Measurements from ENCODE around the gene BZW2.

BZW2 gene

DNA sequence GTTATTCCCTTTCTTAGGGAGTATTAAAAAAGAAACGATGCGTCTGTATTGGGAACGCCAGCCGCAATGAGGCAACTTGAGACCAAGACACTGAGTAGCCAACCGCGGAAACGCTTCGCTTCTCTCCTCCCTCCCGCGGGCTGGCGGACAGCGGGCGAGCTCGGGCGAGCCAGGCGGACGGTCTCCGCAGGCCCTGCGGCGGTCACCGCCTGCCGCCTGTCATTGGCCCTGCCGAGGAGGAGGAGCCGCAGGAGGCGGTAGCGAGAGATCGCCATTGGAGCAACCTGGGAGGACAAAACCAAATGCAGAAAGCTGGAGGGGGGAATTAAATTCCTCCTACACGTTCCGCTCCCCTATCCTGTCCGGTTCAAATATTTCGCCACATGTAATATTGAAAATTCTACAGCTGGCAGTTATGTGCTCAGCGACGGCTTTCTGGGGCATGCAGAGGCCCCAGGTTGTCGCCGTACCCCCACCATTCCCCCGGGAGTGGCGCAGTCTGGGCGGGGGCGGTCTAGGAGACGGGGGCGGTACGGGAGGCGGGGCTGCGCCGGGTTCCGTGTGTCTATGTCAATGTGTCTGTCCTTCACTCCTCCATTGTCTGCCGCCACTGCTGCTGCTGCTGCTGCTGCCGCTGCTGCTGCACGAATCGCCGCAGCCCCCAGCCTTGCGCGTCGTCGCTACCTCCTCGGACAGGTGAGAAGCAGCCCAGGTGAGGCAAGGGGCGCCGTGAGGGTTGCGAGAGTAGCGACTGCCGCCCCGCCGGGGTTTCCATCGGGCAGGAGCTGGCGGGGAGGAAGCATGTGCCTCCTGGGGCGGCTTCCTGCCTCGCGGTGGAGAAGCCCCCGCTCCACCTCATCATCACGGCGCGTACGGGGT, at the start of gene BZW2, which contains the start of gene ANKMY2:
TSS of gene BZW2 (plus strand) at position 589 of the 879 bp plus-strand sequence. CDS start 19,263 bp downstream, outside the sequence.
TSS of gene ANKMY2 (minus strand) at position 162 of the 879 bp plus-strand sequence. CDS start 181 bp downstream, outside the sequence.
- no peak for TF ChIP-seq ZFX (IDR thresholded peaks at IDR 0.05)
- TF ChIP-seq, protein P1, sequence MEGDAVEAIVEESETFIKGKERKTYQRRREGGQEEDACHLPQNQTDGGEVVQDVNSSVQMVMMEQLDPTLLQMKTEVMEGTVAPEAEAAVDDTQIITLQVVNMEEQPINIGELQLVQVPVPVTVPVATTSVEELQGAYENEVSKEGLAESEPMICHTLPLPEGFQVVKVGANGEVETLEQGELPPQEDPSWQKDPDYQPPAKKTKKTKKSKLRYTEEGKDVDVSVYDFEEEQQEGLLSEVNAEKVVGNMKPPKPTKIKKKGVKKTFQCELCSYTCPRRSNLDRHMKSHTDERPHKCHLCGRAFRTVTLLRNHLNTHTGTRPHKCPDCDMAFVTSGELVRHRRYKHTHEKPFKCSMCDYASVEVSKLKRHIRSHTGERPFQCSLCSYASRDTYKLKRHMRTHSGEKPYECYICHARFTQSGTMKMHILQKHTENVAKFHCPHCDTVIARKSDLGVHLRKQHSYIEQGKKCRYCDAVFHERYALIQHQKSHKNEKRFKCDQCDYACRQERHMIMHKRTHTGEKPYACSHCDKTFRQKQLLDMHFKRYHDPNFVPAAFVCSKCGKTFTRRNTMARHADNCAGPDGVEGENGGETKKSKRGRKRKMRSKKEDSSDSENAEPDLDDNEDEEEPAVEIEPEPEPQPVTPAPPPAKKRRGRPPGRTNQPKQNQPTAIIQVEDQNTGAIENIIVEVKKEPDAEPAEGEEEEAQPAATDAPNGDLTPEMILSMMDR (conservative IDR thresholded peaks at IDR 0.05): no peak
- H3K27ac ChIP-seq: peak within 1 kb of the TSS; percentile 94

DNA sequence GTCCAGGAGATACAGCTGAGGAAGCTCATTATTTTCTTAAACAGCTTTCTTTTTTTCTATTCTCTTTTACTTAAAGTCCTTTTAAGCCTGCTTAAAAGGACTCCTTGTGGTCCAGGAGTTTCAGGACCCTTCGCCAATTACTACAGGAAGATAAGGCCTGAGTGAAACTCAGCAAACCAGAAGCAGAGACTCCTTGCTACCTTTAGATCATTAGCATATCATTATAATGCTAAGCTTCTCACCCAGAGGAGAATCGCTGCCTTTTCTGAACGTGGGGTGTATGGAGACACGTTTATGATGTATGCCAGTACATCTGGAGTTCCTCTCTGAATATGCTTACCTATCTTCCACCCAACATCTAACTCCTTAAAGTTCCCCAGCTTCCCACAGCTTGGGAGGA, 48.0 kb upstream of the BZW2 start:
- no peak for TF ChIP-seq ZFX (IDR thresholded peaks at IDR 0.05)
- TF ChIP-seq, protein P1 (conservative IDR thresholded peaks at IDR 0.05): no peak
- no peak overlapping the region for H3K27ac ChIP-seq

DNA sequence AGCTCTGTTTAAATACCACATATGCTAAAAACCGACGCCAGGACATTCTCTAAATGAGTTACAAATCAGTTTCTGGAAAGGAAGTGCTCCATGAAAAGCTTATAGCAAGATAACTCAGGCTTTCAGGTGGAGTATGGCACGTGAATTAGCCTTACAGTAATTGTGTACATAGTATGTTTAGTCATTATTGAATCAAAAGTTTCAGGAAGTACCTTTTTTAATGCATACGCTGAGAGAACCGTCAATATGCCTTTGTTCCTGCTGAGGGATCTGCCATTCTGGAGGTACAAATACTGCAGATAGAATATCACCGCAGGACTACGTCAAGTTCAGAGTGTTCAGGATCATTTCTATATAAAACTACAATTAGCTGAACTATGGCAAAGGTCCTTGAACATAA, 46.1 kb upstream of the BZW2 start:
- TF ChIP-seq ZFX (IDR thresholded peaks at IDR 0.05): no peak
- TF ChIP-seq, protein P1 (conservative IDR thresholded peaks at IDR 0.05): no peak
- no peak overlapping the region for H3K27ac ChIP-seq

DNA sequence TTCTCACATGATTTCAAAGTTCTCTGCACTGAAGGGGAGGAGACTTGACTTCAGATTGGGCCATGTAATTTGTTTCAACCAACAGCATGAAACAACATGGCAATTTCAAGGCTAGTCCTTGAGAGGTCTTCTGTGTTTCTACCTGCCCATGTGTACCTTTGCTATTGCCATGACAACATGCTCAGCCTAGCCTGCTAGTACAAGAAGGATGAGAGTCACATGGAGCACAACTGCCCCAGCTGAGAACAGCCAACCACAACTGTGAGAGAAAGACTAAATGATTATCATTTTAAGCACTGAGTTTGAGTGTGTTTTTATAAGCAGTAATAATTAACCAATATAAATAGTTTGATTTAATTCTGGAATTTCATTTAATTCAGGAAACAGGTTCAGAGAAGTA, 42.3 kb upstream of the BZW2 start:
- H3K27ac ChIP-seq: no peak overlapping the region
- TF ChIP-seq ZFX (IDR thresholded peaks at IDR 0.05): no peak
- TF ChIP-seq, protein P1 (conservative IDR thresholded peaks at IDR 0.05): no peak

DNA sequence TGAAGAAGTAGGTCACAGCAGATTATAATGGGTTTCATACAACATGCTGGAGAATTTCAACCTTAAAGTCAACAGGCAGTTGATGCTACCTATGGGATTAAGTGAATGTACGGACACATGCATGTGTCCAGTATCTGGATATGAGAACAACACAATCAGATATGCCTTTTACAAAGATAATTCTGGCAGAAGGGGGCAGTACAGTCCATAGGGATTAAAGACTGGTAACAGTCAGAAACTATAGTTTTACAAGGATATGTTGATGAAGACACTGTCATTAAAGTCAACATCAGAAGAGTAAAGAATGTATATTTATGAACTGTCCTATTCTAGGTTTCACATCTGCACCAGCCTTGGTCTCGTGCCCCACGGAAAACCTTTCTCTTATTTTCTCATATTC, 41.9 kb upstream of the BZW2 start:
- TF ChIP-seq, protein P1 (conservative IDR thresholded peaks at IDR 0.05): peak; percentile 31
- no peak for TF ChIP-seq ZFX (IDR thresholded peaks at IDR 0.05)
- H3K27ac ChIP-seq: no peak overlapping the region

DNA sequence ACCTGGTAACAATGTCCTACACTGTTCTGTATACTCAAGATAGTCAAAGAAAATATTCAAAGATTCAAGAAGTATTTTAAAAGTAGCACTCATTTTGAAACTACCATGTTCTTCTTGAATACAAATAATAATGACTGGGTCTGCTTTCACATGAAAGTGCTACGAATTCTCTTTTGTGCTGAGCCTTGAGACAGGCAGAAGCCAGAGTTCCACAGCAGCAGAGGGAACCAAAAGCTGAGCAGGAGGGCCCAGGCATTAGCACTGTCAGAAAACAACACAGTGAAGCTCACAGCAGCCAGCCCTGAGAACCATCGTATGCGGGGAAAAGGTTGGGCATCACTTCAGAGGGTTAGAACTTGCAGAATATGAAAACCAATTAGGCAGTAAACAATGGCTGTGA, 39.3 kb upstream of the BZW2 start:
- no peak overlapping the region for H3K27ac ChIP-seq
- TF ChIP-seq ZFX (IDR thresholded peaks at IDR 0.05): no peak
- TF ChIP-seq, protein P1 (conservative IDR thresholded peaks at IDR 0.05): no peak

DNA sequence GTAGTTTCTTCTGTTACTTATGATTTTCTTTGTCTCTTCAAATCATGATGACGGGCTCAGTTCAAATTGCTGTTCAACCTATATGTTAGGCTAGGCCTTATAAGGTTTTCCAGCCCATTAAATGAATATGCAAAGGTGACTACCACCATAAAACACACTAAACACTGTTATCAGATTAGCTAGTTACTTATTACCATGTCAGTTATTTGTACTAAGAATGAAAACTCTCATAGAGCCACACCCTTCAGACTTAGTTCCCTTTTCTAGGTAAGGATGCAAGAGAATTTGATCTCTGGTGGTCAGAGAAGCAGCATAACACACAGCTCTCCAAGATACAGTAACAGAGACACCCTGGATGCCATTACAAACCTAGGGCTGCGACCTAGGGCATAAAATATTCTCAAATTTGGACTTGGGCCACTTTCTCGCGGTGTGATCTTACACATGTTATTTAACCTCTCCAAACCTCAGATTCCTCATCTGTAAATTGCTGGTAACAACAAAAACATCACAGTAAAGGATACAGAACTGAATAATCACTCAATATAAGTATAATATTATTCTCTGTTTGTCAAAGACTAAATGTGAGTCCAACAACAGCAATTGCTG, 36.0 kb upstream of the BZW2 start:
- TF ChIP-seq, protein P1 (conservative IDR thresholded peaks at IDR 0.05): no peak
- TF ChIP-seq ZFX (IDR thresholded peaks at IDR 0.05): no peak

More for the DNA sequence above, 36.0 kb upstream of the BZW2 start:
- H3K27ac ChIP-seq: no peak overlapping the region
